ENCODE data around the gene CSTF3.

CSTF3 gene

GRCh38 chr11:33161120-33162005, at the start of gene CSTF3:
Gene CSTF3, minus strand, starts transcription at chr11:33161480. Its CDS starts 155 bp downstream, at chr11:33161325.
- peak; percentile 28 for TF ChIP-seq CTCF (IDR thresholded peaks at IDR 0.05)
- DNase-seq (ENCODE audit: low spot score): peak; percentile 100
- Histone ChIP-seq H3K27ac (peak within 1 kb of the TSS; percentile 77 to 78), H3K4me3 (peak within 1 kb of the TSS; percentile 79)

- Histone ChIP-seq H3K27ac (no peak overlapping the region), H3K4me3 (no peak overlapping the region)
- no peak for TF ChIP-seq CTCF (IDR thresholded peaks at IDR 0.05)
- DNase-seq (ENCODE audit: low spot score): no peak
These were observed 46.9 kb upstream of the CSTF3 start for GRCh38 chr11:33208150-33208549.

- Histone ChIP-seq H3K4me3 (no peak overlapping the region), H3K27ac (peak overlapping the region in 1 of 2 donors; percentile 13)
- TF ChIP-seq CTCF (IDR thresholded peaks at IDR 0.05): no peak
- no peak for DNase-seq (ENCODE audit: low spot score)
These were observed 46.2 kb upstream of the CSTF3 start for GRCh38 chr11:33207408-33207985.

DNA sequence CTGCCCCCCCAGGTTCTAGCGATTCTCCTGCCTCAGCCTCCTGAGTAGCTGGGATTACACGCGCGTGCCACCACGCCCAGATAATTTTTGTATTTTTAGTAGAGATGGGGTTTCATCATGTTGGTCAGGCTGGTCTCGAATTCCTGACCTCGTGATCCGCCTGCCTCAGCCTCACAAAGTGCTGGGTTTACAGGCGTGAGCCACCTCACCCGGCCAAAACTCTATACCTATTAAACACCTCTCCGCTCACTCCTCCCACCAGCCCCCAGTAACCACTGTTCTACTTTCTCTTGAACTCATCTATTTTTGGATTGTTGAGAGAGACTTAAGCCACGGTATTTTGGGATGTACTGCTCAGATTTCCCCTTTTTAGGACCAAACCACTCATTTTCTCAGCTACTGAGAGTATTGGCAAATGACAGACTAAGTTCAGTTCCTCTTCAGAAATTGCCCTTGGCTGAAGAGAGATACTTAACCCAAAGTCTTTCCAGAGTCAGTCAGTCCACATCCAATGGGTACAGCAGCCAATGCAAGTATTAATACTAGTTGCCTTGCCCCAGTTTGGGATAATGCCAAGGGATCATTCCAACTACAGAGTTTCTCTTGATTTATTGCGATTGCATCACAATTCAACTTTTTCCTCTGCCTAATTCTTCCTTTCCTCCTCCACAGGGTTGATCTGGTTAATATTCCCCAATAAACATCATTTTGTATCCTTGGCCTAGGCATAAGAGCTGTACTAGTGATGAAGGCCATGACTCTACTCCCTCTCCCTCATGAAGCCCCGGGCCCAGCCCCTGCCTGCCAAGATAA, 36.8 kb upstream of the CSTF3 start:
- H3K27ac ChIP-seq: peak overlapping the region in 1 of 2 donors; percentile 47
- DNase-seq (ENCODE audit: low spot score): no peak
- H3K4me3 ChIP-seq: no peak overlapping the region

DNA sequence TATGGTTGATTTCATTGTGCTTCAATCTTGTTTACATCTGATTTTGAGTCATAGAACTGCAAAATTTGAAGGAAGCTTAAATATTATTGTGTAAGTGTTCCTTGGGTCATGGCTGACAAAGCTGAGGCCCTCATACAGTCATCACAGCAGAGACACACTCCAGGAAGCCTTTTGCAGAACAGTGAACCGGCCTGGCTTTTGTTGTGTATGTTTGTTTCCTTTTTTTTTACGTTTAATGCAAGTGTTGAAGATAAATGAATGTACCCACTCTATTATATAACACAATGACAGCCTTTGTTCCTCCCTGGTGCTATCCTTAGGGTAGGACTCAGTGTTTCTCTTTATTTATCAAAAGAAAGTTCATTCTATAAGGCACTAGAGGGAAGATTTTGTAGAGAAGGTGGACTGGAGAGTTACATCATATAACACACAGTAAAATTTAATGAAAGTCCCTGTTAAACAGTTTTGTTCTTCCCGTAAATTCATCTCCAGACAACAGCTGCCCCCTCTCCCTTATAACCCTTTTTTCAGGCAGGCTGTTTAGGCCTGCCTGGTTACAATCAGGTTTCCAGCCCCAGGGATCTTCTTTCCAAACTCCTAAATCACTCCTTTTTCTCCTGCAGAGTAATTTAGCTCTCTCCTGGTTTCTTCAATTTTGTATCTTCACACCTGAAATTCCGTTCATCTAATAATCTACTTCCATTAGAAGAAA, 34.3 kb upstream of the CSTF3 start:
- no peak for TF ChIP-seq CTCF (IDR thresholded peaks at IDR 0.05)
- no peak overlapping the region for H3K27ac ChIP-seq
- no peak overlapping the region for H3K4me3 ChIP-seq
- DNase-seq (ENCODE audit: low spot score): no peak

More for the DNA sequence above, 36.8 kb upstream of the CSTF3 start:
- TF ChIP-seq CTCF (IDR thresholded peaks at IDR 0.05): no peak

- DNase-seq (ENCODE audit: low spot score): no peak
- H3K4me3 ChIP-seq: no peak overlapping the region
- TF ChIP-seq CTCF (IDR thresholded peaks at IDR 0.05): no peak
- no peak overlapping the region for H3K27ac ChIP-seq
These were observed 33.2 kb upstream of the CSTF3 start for GRCh38 chr11:33194455-33194854.
